SK-N-SH treated with all-trans-retinoic acid at 6 μM for 48 hours (cell line): ENCODE measurements around the gene OR4E2.
"Not testable (repeated sequence)": the region's sequence is repeated elsewhere in the genome, so short reads cannot be mapped to it uniquely, and the experiment has no call there.

ENCODE experiments used
- ATAC-seq: fragments of 200-7000 bp; cut with Tn5 transposase; 3 replicates; pipeline ENCODE4 v1.9.1; 2020; ENCODE audit warnings: mild to moderate bottlenecking, moderate library complexity
- ARNTL ChIP-seq: fragments of 450-650 bp; formaldehyde crosslinking; IDR thresholded peaks from 2 replicates; pipeline ENCODE4 v1.5.0; 2020; ENCODE audit warnings: low read depth, mild to moderate bottlenecking, moderate library complexity, borderline replicate concordance
- BACH2 ChIP-seq: fragments of 250-450 bp; sonication (Bioruptor Pico); IDR thresholded peaks from 2 replicates; pipeline ENCODE4 v1.9.0; 2021; ENCODE audit warnings: mild to moderate bottlenecking, borderline replicate concordance
- CSDC2 ChIP-seq: fragments of 250-450 bp; sonication (Bioruptor Pico); IDR thresholded peaks from 2 replicates; pipeline ENCODE4 v1.5.0; 2020; ENCODE audit warnings: mild to moderate bottlenecking, moderate library complexity
- ESRRG ChIP-seq: fragments of 250-450 bp; sonication (Bioruptor Pico); IDR thresholded peaks from 2 replicates; pipeline ENCODE4 v1.6.1; 2021; ENCODE audit warnings: mild to moderate bottlenecking
- GLIS3 ChIP-seq: fragments of 250-450 bp; sonication (Bioruptor Pico); IDR thresholded peaks from 2 replicates; pipeline ENCODE4 v1.5.0; 2020; ENCODE audit warnings: mild to moderate bottlenecking, moderate library complexity
- ISL1 ChIP-seq: fragments of 250-450 bp; sonication (Bioruptor Pico); IDR thresholded peaks from 2 replicates; pipeline ENCODE4 v2.1.2; 2022; ENCODE audit warnings: mild to moderate bottlenecking, moderate library complexity
- OSR1 ChIP-seq: fragments of 250-450 bp; sonication (Bioruptor Pico); IDR thresholded peaks from 2 replicates; pipeline ENCODE4 v1.8.0; 2022; ENCODE audit warnings: moderate library complexity, mild to moderate bottlenecking, inconsistent platforms
- PPARA ChIP-seq: fragments of 250-450 bp; sonication (Bioruptor Pico); IDR thresholded peaks from 2 replicates; pipeline ENCODE4 v1.5.0; 2020; ENCODE audit warnings: mild to moderate bottlenecking, borderline replicate concordance
- RARB ChIP-seq: fragments of 250-450 bp; sonication (Bioruptor Pico); IDR thresholded peaks from 2 replicates; pipeline ENCODE4 v1.8.0; 2021; ENCODE audit warnings: mild to moderate bottlenecking, moderate library complexity
- SNAI2 ChIP-seq: fragments of 250-450 bp; sonication (Bioruptor Pico); IDR thresholded peaks from 2 replicates; pipeline ENCODE4 v1.5.0; 2020; ENCODE audit warnings: mild to moderate bottlenecking, moderate library complexity
- TCF4 ChIP-seq: fragments of 250-450 bp; sonication (Bioruptor Pico); IDR thresholded peaks from 2 replicates; pipeline ENCODE4 v1.8.0; 2021; ENCODE audit warnings: mild to moderate bottlenecking, moderate library complexity, borderline replicate concordance
- TOX ChIP-seq: fragments of 250-450 bp; sonication (Bioruptor Pico); IDR thresholded peaks from 2 replicates; pipeline ENCODE4 v1.8.0; 2021; ENCODE audit warnings: mild to moderate bottlenecking, moderate library complexity, borderline replicate concordance
- ZC3H10 ChIP-seq: fragments of 250-450 bp; sonication (Bioruptor Pico); IDR thresholded peaks from 2 replicates; pipeline ENCODE4 v1.5.1; 2021; ENCODE audit warnings: mild to moderate bottlenecking, moderate library complexity
- ZFP3 ChIP-seq: fragments of 250-450 bp; sonication (Bioruptor Pico); IDR thresholded peaks from 2 replicates; pipeline ENCODE4 v1.5.0; 2020; ENCODE audit warnings: mild to moderate bottlenecking, moderate library complexity
- ZFP30 ChIP-seq: fragments of 450-650 bp; formaldehyde crosslinking; IDR thresholded peaks from 2 replicates; pipeline ENCODE4 v1.5.0; 2022; ENCODE audit warnings: mild to moderate bottlenecking, moderate library complexity
- ZNF565 ChIP-seq: fragments of 450-650 bp; formaldehyde crosslinking; conservative IDR thresholded peaks from 2 replicates; pipeline ENCODE4 v1.5.0; 2020; ENCODE audit warnings: low read depth, mild to moderate bottlenecking, moderate library complexity
- ZNF70 ChIP-seq: fragments of 450-650 bp; formaldehyde crosslinking; IDR thresholded peaks from 2 replicates; pipeline ENCODE4 v1.5.0; 2020; ENCODE audit warnings: mild to moderate bottlenecking, moderate library complexity
- TF ChIP-seq, protein P1 (sequence below): fragments of 250-450 bp; sonication (Bioruptor Pico); IDR thresholded peaks from 2 replicates; pipeline ENCODE4 v1.5.0; 2020; ENCODE audit warnings: mild to moderate bottlenecking, moderate library complexity
- TF ChIP-seq, protein P2 (sequence below): fragments of 250-450 bp; sonication (Bioruptor Pico); IDR thresholded peaks from 2 replicates; pipeline ENCODE4 v1.8.0; 2021; ENCODE audit warnings: low read depth, mild to moderate bottlenecking, moderate library complexity, borderline replicate concordance
- TF ChIP-seq, protein P3 (sequence below): fragments of 250-450 bp; sonication (Bioruptor Pico); IDR thresholded peaks from 2 replicates; pipeline ENCODE4 v1.8.0; 2020; ENCODE audit warnings: mild to moderate bottlenecking, moderate library complexity, borderline replicate concordance
- TF ChIP-seq, protein P4 (sequence below): fragments of 250-450 bp; sonication (Bioruptor Pico); IDR thresholded peaks from 2 replicates; pipeline ENCODE4 v1.5.1; 2020; ENCODE audit warnings: low read depth, mild to moderate bottlenecking, moderate library complexity

Gene OR4E2

DNA sequence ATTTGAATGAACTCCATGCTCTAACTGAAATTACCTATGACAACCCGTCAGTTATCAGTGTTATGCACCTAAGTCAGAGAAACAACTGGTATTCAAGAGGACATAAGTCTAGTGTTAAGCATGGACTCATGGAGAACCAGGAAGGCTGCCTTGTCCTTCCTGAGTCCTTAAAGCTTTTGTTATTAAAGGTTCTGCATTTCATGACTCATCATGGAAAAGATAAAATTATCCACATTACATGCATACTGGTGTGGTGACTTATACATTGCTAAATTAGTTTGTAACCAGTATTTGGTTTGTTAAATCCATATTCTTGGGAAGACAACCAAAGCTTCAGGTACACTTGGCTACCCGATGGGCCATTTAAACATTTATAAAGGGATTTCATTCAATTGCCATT lies 26.4 kb downstream of the OR4E2 start:
- no peak for ATAC-seq
- TF ChIP-seq ARNTL (no peak), SNAI2 (no peak), ISL1 (CRISPR knock-in tag) (no peak), ZNF70 (CRISPR knock-in tag) (no peak), ZC3H10 (CRISPR knock-in tag) (no peak), RARB (CRISPR knock-in tag) (no peak), GLIS3 (CRISPR knock-in tag) (no peak), TOX (CRISPR knock-in tag) (no peak), OSR1 (CRISPR knock-in tag) (no peak)

DNA sequence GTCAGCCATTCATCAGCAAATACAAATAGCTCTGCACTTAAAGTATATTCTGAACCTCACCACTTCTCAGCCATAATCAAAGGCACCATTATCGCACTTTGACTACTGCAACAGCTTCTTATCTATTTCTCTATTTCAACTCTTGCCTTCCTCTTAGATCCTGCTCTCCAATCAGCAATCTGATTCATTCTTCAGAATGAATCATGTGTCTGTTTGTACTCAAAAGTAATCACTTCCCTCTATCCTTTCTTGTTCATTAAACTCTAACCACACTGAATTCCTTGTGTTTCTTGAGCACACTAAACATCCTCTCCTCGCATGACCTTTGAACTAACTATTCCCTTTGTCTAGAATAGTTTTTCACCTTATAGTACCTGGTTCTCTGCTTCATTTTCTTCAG lies 32.8 kb downstream of the OR4E2 start:
- ATAC-seq: no peak
- no peak for TF ChIP-seq CSDC2 (CRISPR knock-in tag)
- no peak for TF ChIP-seq PPARA (CRISPR knock-in tag)
- TF ChIP-seq, protein P1, sequence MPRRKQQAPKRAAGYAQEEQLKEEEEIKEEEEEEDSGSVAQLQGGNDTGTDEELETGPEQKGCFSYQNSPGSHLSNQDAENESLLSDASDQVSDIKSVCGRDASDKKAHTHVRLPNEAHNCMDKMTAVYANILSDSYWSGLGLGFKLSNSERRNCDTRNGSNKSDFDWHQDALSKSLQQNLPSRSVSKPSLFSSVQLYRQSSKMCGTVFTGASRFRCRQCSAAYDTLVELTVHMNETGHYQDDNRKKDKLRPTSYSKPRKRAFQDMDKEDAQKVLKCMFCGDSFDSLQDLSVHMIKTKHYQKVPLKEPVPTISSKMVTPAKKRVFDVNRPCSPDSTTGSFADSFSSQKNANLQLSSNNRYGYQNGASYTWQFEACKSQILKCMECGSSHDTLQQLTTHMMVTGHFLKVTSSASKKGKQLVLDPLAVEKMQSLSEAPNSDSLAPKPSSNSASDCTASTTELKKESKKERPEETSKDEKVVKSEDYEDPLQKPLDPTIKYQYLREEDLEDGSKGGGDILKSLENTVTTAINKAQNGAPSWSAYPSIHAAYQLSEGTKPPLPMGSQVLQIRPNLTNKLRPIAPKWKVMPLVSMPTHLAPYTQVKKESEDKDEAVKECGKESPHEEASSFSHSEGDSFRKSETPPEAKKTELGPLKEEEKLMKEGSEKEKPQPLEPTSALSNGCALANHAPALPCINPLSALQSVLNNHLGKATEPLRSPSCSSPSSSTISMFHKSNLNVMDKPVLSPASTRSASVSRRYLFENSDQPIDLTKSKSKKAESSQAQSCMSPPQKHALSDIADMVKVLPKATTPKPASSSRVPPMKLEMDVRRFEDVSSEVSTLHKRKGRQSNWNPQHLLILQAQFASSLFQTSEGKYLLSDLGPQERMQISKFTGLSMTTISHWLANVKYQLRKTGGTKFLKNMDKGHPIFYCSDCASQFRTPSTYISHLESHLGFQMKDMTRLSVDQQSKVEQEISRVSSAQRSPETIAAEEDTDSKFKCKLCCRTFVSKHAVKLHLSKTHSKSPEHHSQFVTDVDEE: no peak
- TF ChIP-seq TOX (CRISPR knock-in tag): no peak
- TF ChIP-seq ARNTL: no peak
- TF ChIP-seq, all 23 proteins: peak for 0

DNA sequence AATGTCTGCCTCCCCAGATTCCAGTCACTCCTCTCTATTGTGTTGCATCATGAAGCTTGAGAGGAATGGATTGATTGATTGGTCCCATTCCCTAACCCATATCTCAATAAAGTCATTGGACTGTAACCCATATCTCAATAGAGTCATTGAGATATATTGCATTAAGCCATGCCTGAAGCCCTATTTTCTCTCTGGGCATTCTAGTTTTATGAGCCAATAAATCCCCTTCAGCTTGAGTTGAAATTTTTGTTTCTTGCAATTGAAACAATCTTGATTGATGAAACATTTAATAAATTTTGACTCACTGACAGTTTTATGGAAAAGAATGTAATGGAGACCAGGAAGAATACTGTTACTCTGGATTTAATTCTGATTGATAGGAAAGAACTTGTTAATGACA lies 40.8 kb downstream of the OR4E2 start:
- ATAC-seq: no peak
- TF ChIP-seq BACH2 (CRISPR knock-in tag) (no peak), ZFP3 (CRISPR knock-in tag) (no peak), ESRRG (CRISPR knock-in tag) (no peak), PPARA (CRISPR knock-in tag) (no peak), ZC3H10 (CRISPR knock-in tag) (no peak), ZFP30 (CRISPR knock-in tag) (no peak), GLIS3 (CRISPR knock-in tag) (no peak)
- TF ChIP-seq, protein P2, sequence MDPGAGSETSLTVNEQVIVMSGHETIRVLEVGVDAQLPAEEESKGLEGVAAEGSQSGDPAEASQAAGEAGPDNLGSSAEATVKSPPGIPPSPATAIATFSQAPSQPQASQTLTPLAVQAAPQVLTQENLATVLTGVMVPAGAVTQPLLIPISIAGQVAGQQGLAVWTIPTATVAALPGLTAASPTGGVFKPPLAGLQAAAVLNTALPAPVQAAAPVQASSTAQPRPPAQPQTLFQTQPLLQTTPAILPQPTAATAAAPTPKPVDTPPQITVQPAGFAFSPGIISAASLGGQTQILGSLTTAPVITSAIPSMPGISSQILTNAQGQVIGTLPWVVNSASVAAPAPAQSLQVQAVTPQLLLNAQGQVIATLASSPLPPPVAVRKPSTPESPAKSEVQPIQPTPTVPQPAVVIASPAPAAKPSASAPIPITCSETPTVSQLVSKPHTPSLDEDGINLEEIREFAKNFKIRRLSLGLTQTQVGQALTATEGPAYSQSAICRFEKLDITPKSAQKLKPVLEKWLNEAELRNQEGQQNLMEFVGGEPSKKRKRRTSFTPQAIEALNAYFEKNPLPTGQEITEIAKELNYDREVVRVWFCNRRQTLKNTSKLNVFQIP (CRISPR knock-in tag): no peak

DNA sequence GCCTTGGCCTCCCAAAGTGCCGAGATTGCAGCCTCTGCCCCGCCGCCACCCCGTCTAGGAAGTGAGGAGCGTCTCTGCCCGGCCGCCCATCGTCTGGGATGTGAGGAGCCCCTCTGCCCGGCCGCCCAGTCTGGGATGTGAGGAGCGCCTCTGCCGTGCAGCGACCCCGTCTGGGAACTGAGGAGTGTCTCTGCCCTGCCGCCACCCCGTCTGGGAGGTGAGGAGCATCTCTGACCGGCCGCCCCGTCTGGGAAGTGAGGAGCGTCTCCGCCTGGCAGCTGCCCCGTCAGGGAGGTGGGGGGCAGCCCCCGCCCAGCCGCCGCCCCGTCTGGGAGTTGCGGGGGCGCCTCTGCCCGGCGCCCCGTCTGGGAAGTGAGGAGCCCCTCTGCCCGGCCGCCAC lies 44.0 kb downstream of the OR4E2 start:
- ATAC-seq: not testable (repeated sequence)

DNA sequence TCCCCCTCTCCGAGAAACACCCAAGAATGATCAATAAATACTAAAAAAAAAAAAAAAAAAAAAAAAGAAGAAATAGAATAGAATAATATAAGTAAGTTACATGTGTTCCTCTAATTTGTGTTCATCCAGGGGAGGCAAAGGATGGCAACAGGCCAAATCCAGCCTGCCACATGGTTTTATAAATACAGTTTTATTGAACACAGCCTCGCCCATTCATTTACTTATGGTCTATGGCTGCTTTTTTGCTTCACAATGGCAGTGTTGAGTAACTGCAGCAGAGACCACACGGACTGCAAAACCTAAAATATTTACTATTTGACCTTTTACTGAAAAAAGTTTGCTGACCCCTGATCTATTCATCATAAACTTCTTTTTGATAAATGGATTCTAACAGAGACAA lies 44.9 kb downstream of the OR4E2 start:
- ATAC-seq: not testable (repeated sequence)

DNA sequence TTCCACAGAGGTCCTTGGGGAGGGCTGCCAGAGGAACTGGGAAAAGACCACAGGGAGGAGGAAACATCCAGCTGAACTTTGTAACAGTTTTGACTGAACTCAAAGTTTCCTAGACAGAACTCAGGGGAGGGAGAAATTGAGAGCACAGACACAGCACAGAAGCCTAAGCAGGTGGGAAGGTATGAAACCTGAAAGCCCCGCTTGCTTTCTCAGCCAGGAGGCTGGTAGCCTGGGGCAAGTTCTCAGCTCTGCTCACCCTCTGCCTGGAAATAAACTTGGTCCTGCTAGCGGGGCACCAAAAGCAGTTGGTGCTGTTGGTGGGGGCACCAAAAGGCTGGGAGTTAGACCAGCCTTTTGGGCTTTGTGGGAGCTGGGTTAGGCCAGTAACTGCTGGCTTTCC lies 45.9 kb downstream of the OR4E2 start:
- TF ChIP-seq GLIS3 (CRISPR knock-in tag) (no peak), BACH2 (CRISPR knock-in tag) (no peak), ZNF565 (no peak), SNAI2 (no peak), ESRRG (CRISPR knock-in tag) (no peak), RARB (CRISPR knock-in tag) (no peak), ZFP3 (CRISPR knock-in tag) (no peak), CSDC2 (CRISPR knock-in tag) (no peak), TCF4 (CRISPR knock-in tag) (no peak)
- TF ChIP-seq, protein P3, sequence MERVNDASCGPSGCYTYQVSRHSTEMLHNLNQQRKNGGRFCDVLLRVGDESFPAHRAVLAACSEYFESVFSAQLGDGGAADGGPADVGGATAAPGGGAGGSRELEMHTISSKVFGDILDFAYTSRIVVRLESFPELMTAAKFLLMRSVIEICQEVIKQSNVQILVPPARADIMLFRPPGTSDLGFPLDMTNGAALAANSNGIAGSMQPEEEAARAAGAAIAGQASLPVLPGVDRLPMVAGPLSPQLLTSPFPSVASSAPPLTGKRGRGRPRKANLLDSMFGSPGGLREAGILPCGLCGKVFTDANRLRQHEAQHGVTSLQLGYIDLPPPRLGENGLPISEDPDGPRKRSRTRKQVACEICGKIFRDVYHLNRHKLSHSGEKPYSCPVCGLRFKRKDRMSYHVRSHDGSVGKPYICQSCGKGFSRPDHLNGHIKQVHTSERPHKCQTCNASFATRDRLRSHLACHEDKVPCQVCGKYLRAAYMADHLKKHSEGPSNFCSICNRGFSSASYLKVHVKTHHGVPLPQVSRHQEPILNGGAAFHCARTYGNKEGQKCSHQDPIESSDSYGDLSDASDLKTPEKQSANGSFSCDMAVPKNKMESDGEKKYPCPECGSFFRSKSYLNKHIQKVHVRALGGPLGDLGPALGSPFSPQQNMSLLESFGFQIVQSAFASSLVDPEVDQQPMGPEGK (CRISPR knock-in tag): no peak
- TF ChIP-seq, protein P1: no peak
- TF ChIP-seq, protein P4, sequence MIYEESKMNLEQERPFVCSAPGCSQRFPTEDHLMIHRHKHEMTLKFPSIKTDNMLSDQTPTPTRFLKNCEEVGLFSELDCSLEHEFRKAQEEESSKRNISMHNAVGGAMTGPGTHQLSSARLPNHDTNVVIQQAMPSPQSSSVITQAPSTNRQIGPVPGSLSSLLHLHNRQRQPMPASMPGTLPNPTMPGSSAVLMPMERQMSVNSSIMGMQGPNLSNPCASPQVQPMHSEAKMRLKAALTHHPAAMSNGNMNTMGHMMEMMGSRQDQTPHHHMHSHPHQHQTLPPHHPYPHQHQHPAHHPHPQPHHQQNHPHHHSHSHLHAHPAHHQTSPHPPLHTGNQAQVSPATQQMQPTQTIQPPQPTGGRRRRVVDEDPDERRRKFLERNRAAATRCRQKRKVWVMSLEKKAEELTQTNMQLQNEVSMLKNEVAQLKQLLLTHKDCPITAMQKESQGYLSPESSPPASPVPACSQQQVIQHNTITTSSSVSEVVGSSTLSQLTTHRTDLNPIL (CRISPR knock-in tag): no peak

More for the DNA sequence above, 45.9 kb downstream of the OR4E2 start:
- ATAC-seq: no peak
